BLaER1 treated with 17β-estradiol and CSF1 and Interleukin-3, amounts not matched to agents 10 nM and 100 nM (cell line): ENCODE results near the gene OARD1.

Experiments
- H3K27ac ChIP-seq, 11 experiments: shearing (Covaris generic); formaldehyde crosslinking; 2 replicates each; pipeline ENCODE4 v1.8.1; 2022
- H3K27me3 ChIP-seq, 11 experiments: shearing (Covaris generic); formaldehyde crosslinking; 2 replicates each; pipeline ENCODE4 v1.8.1; 2022
- H3K36me3 ChIP-seq, 11 experiments: shearing (Covaris generic); formaldehyde crosslinking; 2 replicates each; pipeline ENCODE4 v1.8.1; 2022
- H3K4me1 ChIP-seq, 10 experiments: shearing (Covaris generic); formaldehyde crosslinking; 2 replicates each; pipeline ENCODE4 v1.8.1; 2022
- H3K4me2 ChIP-seq, 11 experiments: shearing (Covaris generic); formaldehyde crosslinking; 2 replicates each; pipeline ENCODE4 v1.8.1; 2022
- H3K4me3 ChIP-seq, 10 experiments: shearing (Covaris generic); formaldehyde crosslinking; 2 replicates each; pipeline ENCODE4 v1.8.1; 2022
- H3K9ac ChIP-seq, 11 experiments: shearing (Covaris generic); formaldehyde crosslinking; 2 replicates each; pipeline ENCODE4 v1.8.1; 2022
- H3K9me3 ChIP-seq, 11 experiments: shearing (Covaris generic); formaldehyde crosslinking; replicated peaks in 1 of 11; 2 replicates each; pipeline ENCODE4 v1.8.1; 2022
- H4K20me1 ChIP-seq, 11 experiments: shearing (Covaris generic); formaldehyde crosslinking; 2 replicates each; pipeline ENCODE4 v1.8.1; 2022
- Cebpa-rat ChIP-seq, 11 experiments: shearing (Covaris generic); IDR thresholded peaks; 2 replicates each; pipeline ENCODE4 v1.8.1; 2022

OARD1 gene

GRCh38 chr6:41055149-41055548 is 17.0 kb downstream of the OARD1 start:
- Histone ChIP-seq H3K9ac (peak overlapping the region in 2 of 11 experiments; percentile 47 to 48; a peak in 3 of 22 replicates), H3K4me2 (peak overlapping the region in 10 of 11 experiments; percentile 9 to 89 (median 76); a peak in 19 of 22 replicates), H3K27ac (peak overlapping the region in 1 of 11 experiments; percentile 17; a peak in 1 of 22 replicates), H3K4me3 (peak overlapping the region in 1 of 10 experiments; percentile 16; a peak in 1 of 20 replicates), H3K4me1 (peaks cover 32 to 61% (median 54%) of the 10 kb centered on the region in 10 experiments), H4K20me1 (no peaks in the 10 kb centered on the region), H3K36me3 (no peaks in the 10 kb centered on the region), H3K27me3 (no peaks in the 10 kb centered on the region), H3K9me3 (no peaks in the 10 kb centered on the region)
- TF ChIP-seq Cebpa-rat (IDR thresholded peaks at IDR 0.05) = no peak

- Histone ChIP-seq H3K4me1 (peaks cover 32 to 63% (median 60%) of the 10 kb centered on the region in 10 experiments), H3K36me3 (no peaks in the 10 kb centered on the region), H4K20me1 (no peaks in the 10 kb centered on the region), H3K4me2 (peak overlapping the region in 9 of 11 experiments; percentile 42 to 89 (median 76); a peak in 17 of 22 replicates), H3K27me3 (no peaks in the 10 kb centered on the region), H3K9ac (no peak overlapping the region; a peak in 1 of 22 replicates), H3K27ac (peak overlapping the region in 1 of 11 experiments; percentile 17; a peak in 1 of 22 replicates), H3K9me3 (no peaks in the 10 kb centered on the region), H3K4me3 (no peak overlapping the region)
- TF ChIP-seq Cebpa-rat (IDR thresholded peaks at IDR 0.05) = no peak
These were observed 17.6 kb downstream of the OARD1 start for GRCh38 chr6:41054511-41054910.

DNA sequence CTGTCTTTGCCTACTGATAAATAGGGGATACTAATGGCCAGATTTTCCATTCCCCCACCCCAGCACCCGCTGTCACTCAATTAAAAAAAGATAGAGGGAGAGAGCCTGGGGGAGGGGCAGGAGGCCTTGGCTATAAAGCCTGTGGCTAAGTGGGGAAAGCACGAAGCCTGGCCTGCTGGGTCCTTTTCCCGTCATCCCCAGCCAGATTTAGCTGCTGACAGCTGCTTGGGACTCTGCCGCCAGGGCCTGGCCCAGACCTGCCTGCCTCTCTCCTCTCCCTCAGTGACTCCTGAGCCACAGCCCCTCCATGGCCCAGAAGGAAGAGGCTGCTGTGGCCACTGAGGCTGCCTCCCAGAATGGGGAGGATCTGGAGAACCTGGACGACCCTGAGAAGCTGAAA is 19.1 kb downstream of the OARD1 start, which contains the start of gene APOBEC2:
TSS of gene APOBEC2 (plus strand) at position 162 of the 400 bp plus-strand sequence. CDS start at position 308, 146 bp downstream.
- Histone ChIP-seq H4K20me1 (no peaks in the 10 kb centered on the region), H3K4me1 (peaks cover 21 to 64% (median 60%) of the 10 kb centered on the region in 10 experiments), H3K36me3 (no peaks in the 10 kb centered on the region), H3K27me3 (no peaks in the 10 kb centered on the region), H3K9ac (no peak within 1 kb of the TSS), H3K27ac (0 out of 22 replicates have a peak within 1 kb of the TSS, but pooled peaks of 2 of the 11 experiments have one; percentile 9 to 21), H3K4me3 (no peak within 1 kb of the TSS), H3K4me2 (peak within 1 kb of the TSS; percentile 67 to 89 (median 77)), H3K9me3 (no peaks in the 10 kb centered on the region)
- TF ChIP-seq Cebpa-rat (IDR thresholded peaks at IDR 0.05) = no peak

DNA sequence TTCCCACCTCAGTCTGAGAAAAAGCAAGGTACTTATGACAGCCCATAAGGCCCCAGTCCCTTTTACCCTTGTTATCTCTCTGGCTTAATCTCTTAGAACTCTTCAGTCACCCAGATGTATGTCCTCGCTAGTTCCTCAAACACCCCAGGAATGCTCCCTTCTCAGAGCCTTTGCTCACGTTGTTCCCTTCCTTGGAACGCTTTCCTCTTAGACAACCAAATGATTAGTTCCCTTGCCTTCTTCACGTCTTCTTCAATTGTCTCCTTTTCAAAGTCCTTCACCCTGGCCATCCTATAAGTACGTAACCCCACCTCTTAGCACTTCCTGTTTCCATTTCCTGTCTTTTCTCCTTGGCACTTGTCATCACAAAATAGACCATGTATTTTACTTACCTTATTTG is 20.3 kb downstream of the OARD1 start:
- Histone ChIP-seq H3K9me3 (no peaks in the 10 kb centered on the region), H3K9ac (no peak overlapping the region), H3K4me3 (no peak overlapping the region), H3K27ac (peak overlapping the region in 3 of 11 experiments; percentile 1 to 31 (median 2); a peak in 2 of 22 replicates), H3K4me1 (peaks cover 21 to 64% (median 60%) of the 10 kb centered on the region in 10 experiments), H3K36me3 (no peaks in the 10 kb centered on the region), H3K27me3 (no peaks in the 10 kb centered on the region), H4K20me1 (no peaks in the 10 kb centered on the region), H3K4me2 (peak overlapping the region; percentile 67 to 89 (median 77))
- TF ChIP-seq Cebpa-rat (IDR thresholded peaks at IDR 0.05) = no peak

DNA sequence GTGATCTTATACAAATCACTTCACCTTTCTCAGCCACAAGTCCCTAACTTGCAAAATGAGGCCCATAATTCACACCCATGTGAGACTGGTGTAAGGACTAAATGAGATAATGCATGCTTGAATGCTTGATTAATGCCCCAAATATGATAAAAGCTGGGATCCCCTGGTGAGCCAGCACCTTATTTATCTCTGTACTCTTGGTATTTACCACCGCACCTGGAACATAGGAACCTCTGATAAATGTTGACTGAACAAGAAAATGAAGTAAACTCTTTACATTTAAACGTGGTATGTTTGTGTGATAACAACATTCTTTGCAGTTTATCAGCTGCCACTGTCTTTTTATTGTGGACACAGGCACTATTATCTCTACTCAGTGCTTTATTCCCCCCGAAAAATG is 21.6 kb downstream of the OARD1 start:
- no peaks in the 10 kb centered on the region for H3K27me3 ChIP-seq
- H3K36me3 ChIP-seq = no peaks in the 10 kb centered on the region
- no peak overlapping the region for H3K4me3 ChIP-seq
- H3K27ac ChIP-seq = no peak overlapping the region
- H3K9ac ChIP-seq = no peak overlapping the region
- peaks cover 21 to 56% (median 53%) of the 10 kb centered on the region in 10 experiments for H3K4me1 ChIP-seq
- H3K4me2 ChIP-seq = peak overlapping the region in 3 of 11 experiments; percentile 10 to 75 (median 37); a peak in 2 of 22 replicates
- TF ChIP-seq Cebpa-rat (IDR thresholded peaks at IDR 0.05) = no peak
- no peaks in the 10 kb centered on the region for H3K9me3 ChIP-seq
- H4K20me1 ChIP-seq = no peaks in the 10 kb centered on the region

DNA sequence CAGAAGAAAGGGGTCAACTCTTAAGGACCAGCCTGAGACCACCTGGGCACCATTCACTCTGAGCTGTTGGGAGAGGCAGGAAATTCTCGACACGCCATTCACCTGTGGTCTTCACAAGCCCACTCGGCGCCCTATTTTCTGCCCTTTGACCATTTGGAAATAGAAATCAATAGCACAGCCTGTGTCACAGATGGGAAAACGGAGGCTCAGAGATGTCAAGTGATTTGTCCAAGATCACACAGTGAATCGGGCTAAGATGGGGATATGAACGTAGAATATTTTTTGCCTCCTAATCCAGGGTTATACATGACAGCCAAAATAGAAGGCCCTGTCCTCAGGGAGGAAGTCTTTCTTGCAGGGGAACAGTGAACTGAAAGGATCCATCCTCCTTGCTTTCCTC is 22.2 kb downstream of the OARD1 start:
- no peak for TF ChIP-seq Cebpa-rat (IDR thresholded peaks at IDR 0.05)
- H3K4me3 ChIP-seq = no peak overlapping the region
- H3K4me2 ChIP-seq = peak overlapping the region in 5 of 11 experiments; percentile 3 to 37 (median 25); a peak in 7 of 22 replicates
- H3K4me1 ChIP-seq = peaks cover 21 to 50% (median 47%) of the 10 kb centered on the region in 10 experiments
- no peaks in the 10 kb centered on the region for H3K36me3 ChIP-seq
- no peak overlapping the region for H3K27ac ChIP-seq
- H3K27me3 ChIP-seq = no peaks in the 10 kb centered on the region
- H4K20me1 ChIP-seq = no peaks in the 10 kb centered on the region
- H3K9me3 ChIP-seq = no peaks in the 10 kb centered on the region
- no peak overlapping the region for H3K9ac ChIP-seq

DNA sequence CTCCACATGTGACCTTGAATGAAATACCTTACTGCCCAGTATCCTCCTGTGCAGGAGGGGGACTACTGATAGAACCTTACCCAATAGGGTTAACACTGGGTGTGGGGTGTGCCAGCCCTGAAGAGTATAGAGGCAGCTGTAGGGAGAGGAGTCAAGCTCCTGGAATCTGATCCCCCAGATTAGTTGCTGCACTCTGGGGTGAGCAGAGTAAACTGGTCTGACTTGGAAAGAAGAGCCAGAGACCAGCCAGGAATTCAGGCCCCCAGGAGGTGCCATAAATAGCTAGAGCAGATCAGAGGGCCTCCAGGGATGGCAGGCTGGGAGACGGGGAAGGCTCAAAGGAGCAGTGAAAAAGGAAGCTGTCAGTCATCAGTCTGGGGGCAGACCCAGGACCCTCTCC is 22.6 kb downstream of the OARD1 start:
- no peak for TF ChIP-seq Cebpa-rat (IDR thresholded peaks at IDR 0.05)
- Histone ChIP-seq H3K27ac (no peak overlapping the region), H3K27me3 (no peaks in the 10 kb centered on the region), H3K9ac (no peak overlapping the region), H3K4me2 (peak overlapping the region in 5 of 11 experiments; percentile 3 to 37 (median 25); a peak in 5 of 22 replicates), H3K4me1 (peaks cover 21 to 46% (median 43%) of the 10 kb centered on the region in 10 experiments), H3K4me3 (no peak overlapping the region), H3K9me3 (no peaks in the 10 kb centered on the region), H3K36me3 (no peaks in the 10 kb centered on the region), H4K20me1 (no peaks in the 10 kb centered on the region)

DNA sequence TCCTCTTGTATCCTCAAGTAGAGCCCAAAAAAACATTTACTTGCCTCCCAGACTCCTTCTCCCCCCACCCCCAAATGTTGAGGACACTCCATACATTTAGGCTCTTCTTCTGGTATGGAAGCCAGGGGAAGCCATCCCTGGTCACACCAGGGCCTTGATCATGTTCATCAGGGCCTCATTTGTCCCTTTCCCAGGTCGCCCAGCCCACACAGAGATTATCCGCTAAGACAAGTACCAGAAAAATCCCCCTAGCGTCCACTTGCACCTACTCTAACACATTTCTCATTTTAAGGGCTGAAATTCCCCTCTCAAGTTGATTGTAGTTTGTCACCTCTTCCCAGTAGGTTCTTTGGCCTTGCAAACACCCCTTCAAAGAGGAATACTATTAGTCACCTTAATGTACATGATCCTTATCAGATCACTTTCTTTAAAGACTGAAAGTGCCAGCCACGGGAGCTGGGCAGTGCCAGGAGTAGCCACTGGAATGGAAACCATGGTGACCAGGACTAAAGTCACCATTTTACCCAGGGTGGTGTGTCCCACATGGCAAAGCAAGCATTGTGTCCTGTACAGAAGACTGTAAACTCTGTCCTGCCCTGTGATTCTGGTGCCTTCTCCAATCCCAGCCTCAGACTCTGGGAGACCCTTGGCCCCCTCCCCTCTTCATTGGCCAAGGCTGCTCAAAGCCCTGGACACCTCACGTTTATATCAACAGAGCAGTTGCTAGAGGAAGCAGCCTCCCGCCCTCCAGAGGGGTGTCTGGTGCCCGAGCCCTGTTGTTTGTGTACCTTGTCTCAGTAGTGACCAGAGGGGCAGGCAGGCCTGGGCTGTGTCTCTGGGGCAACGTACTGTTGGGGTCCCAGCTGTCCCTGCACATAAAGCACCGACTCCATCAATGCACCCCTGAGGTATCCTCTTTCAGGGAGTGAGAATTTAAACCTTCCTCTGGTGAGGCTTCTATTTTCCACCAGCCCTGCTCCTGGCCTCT is 24.1 kb downstream of the OARD1 start:
- no peak overlapping the region for H3K27ac ChIP-seq
- peaks cover 21 to 31% (median 28%) of the 10 kb centered on the region in 10 experiments for H3K4me1 ChIP-seq
- no peak overlapping the region for H3K9ac ChIP-seq
- H3K4me2 ChIP-seq = no peak overlapping the region
- H3K36me3 ChIP-seq = no peaks in the 10 kb centered on the region
- TF ChIP-seq Cebpa-rat (IDR thresholded peaks at IDR 0.05) = no peak
- H4K20me1 ChIP-seq = no peaks in the 10 kb centered on the region
- H3K9me3 ChIP-seq = no peaks in the 10 kb centered on the region
- no peak overlapping the region for H3K4me3 ChIP-seq
- no peaks in the 10 kb centered on the region for H3K27me3 ChIP-seq

DNA sequence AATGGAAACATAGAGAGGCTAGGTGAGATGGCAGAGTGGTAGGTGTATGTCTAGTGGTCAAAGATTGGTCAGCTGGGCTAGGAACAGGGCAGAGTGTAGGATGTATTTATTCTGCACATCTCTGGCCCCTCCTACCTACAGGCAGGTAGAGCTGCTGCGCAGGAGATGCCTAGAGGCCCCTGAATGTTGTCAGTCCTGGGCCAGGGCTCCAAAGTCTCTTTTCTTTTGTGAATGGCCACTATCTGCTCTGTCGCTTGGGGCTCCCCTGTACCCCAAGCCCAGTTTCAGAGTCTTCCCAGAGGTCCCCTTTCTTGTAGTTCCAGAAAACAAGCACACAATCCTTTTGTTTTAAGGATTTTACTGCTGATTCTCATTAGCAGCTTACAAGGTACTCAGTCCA is 24.9 kb downstream of the OARD1 start:
- H4K20me1 ChIP-seq = no peaks in the 10 kb centered on the region
- peaks cover 17 to 24% (median 21%) of the 10 kb centered on the region in 10 experiments for H3K4me1 ChIP-seq
- no peaks in the 10 kb centered on the region for H3K9me3 ChIP-seq
- H3K27me3 ChIP-seq = no peaks in the 10 kb centered on the region
- no peaks in the 10 kb centered on the region for H3K36me3 ChIP-seq
- no peak overlapping the region for H3K9ac ChIP-seq
- H3K4me3 ChIP-seq = no peak overlapping the region
- H3K4me2 ChIP-seq = no peak overlapping the region
- no peak for TF ChIP-seq Cebpa-rat (IDR thresholded peaks at IDR 0.05)
- H3K27ac ChIP-seq = no peak overlapping the region
